Naive thymus-derived CD4-positive, alpha-beta T cell (primary cell): Measurements from ENCODE around the gene RECK. TPM values are rescaled to one million over a fixed set of nuclear protein-coding genes. Genes with fewer than 3 reads are reported as not detected.

Experiments used
- ATAC-seq: fragments of 150-1000 bp; cut with Tn5 transposase; 2 replicates; pipeline ENCODE4 v1.10.0; 2021; ENCODE audit warnings: mild to moderate bottlenecking, moderate library complexity
- CTCF ChIA-PET: fragments of 350-600 bp; sonication (Branson Sonifier 250); formaldehyde crosslinking; loops from one replicate; lab custom pipeline; 2021; ENCODE audit warnings: antibody characterized with exemption; lab: Charles Lee
- POLR2A ChIA-PET: fragments of 350-600 bp; sonication (Branson Sonifier 250); formaldehyde crosslinking; loops from one replicate; lab custom pipeline; 2021; ENCODE audit warnings: antibody characterized with exemption, inconsistent platforms; lab: Charles Lee
- DNase-seq, 9 donors: peaks; one replicate each; pipeline versions ENCODE4 v3.0.0 to v3.0.0-alpha.2; 2020 to 2022; ENCODE audit warnings: mixed read lengths in 1 of 9
- H3K27ac ChIP-seq: one replicate; pipeline ENCODE4 v1.7.0; 2013; ENCODE audit warnings: mild to moderate bottlenecking, low read depth, low read length, moderate library complexity
- H3K27me3 ChIP-seq, 2 donors: one replicate each; pipeline ENCODE4 v1.7.0; 2013; ENCODE audit warnings: low read length in 2 of 2, mild to moderate bottlenecking in 2 of 2, moderate library complexity in 2 of 2; ENCODE audit not compliant: control insufficient read depth in 2 of 2, insufficient read depth in 2 of 2
- H3K36me3 ChIP-seq, 3 experiments: 1 replicate in 2 of 3; 2 replicates in 1 of 3; pipeline ENCODE4 v1.7.0; 2013; ENCODE audit warnings: low read length in 3 of 3, mild to moderate bottlenecking in 3 of 3, moderate library complexity in 1 of 3; ENCODE audit not compliant: insufficient read depth in 3 of 3, control insufficient read depth in 2 of 3
- H3K4me1 ChIP-seq, 2 donors: one replicate each; pipeline ENCODE4 v1.7.0; 2013; ENCODE audit warnings: low read length in 2 of 2, mild to moderate bottlenecking in 2 of 2, moderate library complexity in 1 of 2; ENCODE audit not compliant: control insufficient read depth in 2 of 2, insufficient read depth in 2 of 2
- H3K4me3 ChIP-seq: 2 replicates; pipeline ENCODE4 v1.7.0; 2013; ENCODE audit warnings: mild to moderate bottlenecking, low read length
- H3K9me3 ChIP-seq, 3 experiments: 1 replicate in 2 of 3; 2 replicates in 1 of 3; pipeline ENCODE4 v1.7.0; 2013; ENCODE audit warnings: low read length in 3 of 3; ENCODE audit not compliant: control insufficient read depth in 2 of 3
- H3K27ac Mint-ChIP-seq, 9 donors: one replicate each; pipeline ENCODE4 v1.8.0; 2020 to 2022; ENCODE audit warnings: mixed read lengths in 9 of 9, mild to moderate bottlenecking in 8 of 9, moderate library complexity in 5 of 9, inconsistent platforms in 2 of 9
- H3K27me3 Mint-ChIP-seq, 5 donors: one replicate each; pipeline ENCODE4 v1.8.0; 2021 to 2022; ENCODE audit warnings: mixed read lengths in 5 of 5, mild to moderate bottlenecking in 1 of 5
- H3K36me3 Mint-ChIP-seq, 5 donors: one replicate each; pipeline ENCODE4 v1.8.0; 2020 to 2022; ENCODE audit warnings: mixed read lengths in 5 of 5, mild to moderate bottlenecking in 3 of 5, inconsistent platforms in 1 of 5
- H3K4me1 Mint-ChIP-seq, 7 donors: one replicate each; pipeline ENCODE4 v1.8.0; 2020 to 2022; ENCODE audit warnings: mixed read lengths in 7 of 7, mild to moderate bottlenecking in 3 of 7, inconsistent platforms in 1 of 7
- H3K4me3 Mint-ChIP-seq, 10 donors: one replicate each; pipeline ENCODE4 v1.8.0; 2020 to 2022; ENCODE audit warnings: mild to moderate bottlenecking in 10 of 10, mixed read lengths in 10 of 10, moderate library complexity in 6 of 10, inconsistent platforms in 2 of 10
- H3K9me3 Mint-ChIP-seq, 11 donors: one replicate each; pipeline ENCODE4 v1.8.0; 2020 to 2022; ENCODE audit warnings: mixed read lengths in 11 of 11, mild to moderate bottlenecking in 4 of 11, inconsistent platforms in 1 of 11, moderate library complexity in 1 of 11
- intact Hi-C, 2 donors: fragments of 100-400 bp; cut with micrococcal nuclease; formaldehyde crosslinking; loops; one replicate each; pipeline ENCODE4 v1.15.1; 2023
- polyA plus RNA-seq, 2 donors: library from polyadenylated mRNA; unstranded; fragments of 300-500 nt; fragmentation: Illumina TruSeq; gene quantifications; one replicate each; pipeline ENCODE4 v1.2.3, GENCODE V29; 2021
- total RNA-seq, 6 experiments: library from RNA in 5 of 6; stranded (reverse) in 5 of 6; gene quantifications; 1 replicate in 5 of 6; 2 replicates in 1 of 6; pipeline ENCODE4 v1.2.3 and lab custom pipeline; 2021 to 2026

Gene RECK
- total and polyA plus RNA-seq, 7 experiments from 2014 or later, result 7.4 to 26.2 (median 13.9) TPM

DNA sequence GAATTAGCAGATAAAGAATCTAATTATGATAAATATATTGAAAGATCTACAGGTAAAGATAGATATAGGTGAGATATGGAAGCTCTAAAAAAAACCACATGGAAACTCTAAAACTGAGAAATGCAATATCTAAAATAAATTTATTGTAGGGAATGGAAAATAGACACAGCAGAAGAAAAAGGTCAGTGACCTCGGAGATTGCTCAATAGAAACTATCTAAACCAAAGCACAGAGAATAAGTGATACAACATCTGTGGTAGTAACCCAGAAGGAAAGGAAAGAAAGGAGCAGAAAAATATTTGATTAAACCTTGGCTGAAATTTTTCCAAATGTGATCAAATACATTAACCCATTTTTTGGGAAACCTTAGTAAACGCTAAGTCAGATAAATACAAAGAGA is 56.7 kb downstream of the RECK start:
- Histone ChIP-seq H3K27me3 (no peaks in the 10 kb centered on the region), H3K4me1 (peaks cover 0 to 5% of the 10 kb centered on the region in 2 donors), H3K4me3 (no peak overlapping the region), H3K27ac (no peak overlapping the region), H3K9me3 (no peaks in the 10 kb centered on the region), H3K36me3 (no peaks in the 10 kb centered on the region)
- intact Hi-C loops, result loop anchor here in 1 of 2 donors (2.0 kb wide), 2 partner anchors 51 to 57 kb away; partner anchors contain the start of gene RECK
- Mint-ChIP-seq H3K36me3 (peaks cover 0 to 9% (median 3%) of the 10 kb centered on the region in 5 donors), H3K4me1 (peaks cover 15 to 21% (median 17%) of the 10 kb centered on the region in 7 donors), H3K27me3 (no peaks in the 10 kb centered on the region), H3K9me3 (peaks cover 0 to 6% (median 0%) of the 10 kb centered on the region in 11 donors), H3K4me3 (peak overlapping the region in 3 of 10 donors; percentile 45 to 80 (median 55)), H3K27ac (peak overlapping the region in 8 of 9 donors; percentile 17 to 93 (median 86))
- DNase-seq (no peak), ATAC-seq (no peak)
- POLR2A ChIA-PET, result no interaction called here
- CTCF ChIA-PET, result interaction anchor here (1.3 to 1.6 kb wide), 2 partner anchors 73 to 75 kb away, joined by 3 to 6 read pairs; no protein-coding TSS in a partner anchor

DNA sequence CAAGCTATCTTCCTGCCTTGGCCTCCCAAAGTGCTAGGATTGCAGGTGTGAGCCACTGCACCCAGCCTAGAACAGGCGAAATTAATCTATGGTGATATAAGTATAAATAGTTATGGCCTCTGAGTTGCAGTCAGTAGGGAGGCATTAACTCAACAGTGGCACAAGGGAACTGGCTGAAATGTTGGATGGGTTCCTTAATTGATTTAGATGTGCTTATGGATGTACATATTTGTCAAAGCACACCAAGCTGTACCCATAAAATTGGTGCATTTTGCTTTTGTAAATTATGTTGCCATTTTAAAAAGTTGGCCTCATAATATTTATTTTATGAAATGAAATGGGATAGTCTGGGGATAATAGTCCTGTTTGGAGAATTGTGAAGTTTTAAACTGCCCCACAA is 63.0 kb downstream of the RECK start:
- Mint-ChIP-seq H3K27me3 (no peaks in the 10 kb centered on the region), H3K4me3 (no peak overlapping the region), H3K27ac (peak overlapping the region in 2 of 9 donors; percentile 20 to 37), H3K4me1 (peaks cover 5 to 8% (median 8%) of the 10 kb centered on the region in 7 donors), H3K36me3 (peaks cover 0 to 1% (median 0%) of the 10 kb centered on the region in 5 donors), H3K9me3 (no peaks in the 10 kb centered on the region)
- DNase-seq, result no peak
- intact Hi-C loops, result loop anchor here in 1 of 2 donors (5.0 kb wide), 1 partner anchor 38 kb away; the partner anchor contains the start of gene GLIPR2
- Histone ChIP-seq H3K27ac (no peak overlapping the region), H3K27me3 (no peaks in the 10 kb centered on the region), H3K36me3 (no peaks in the 10 kb centered on the region), H3K4me3 (no peak overlapping the region), H3K4me1 (peaks cover 0 to 5% of the 10 kb centered on the region in 2 donors), H3K9me3 (no peaks in the 10 kb centered on the region)
- no peak for ATAC-seq
- CTCF ChIA-PET, result interaction anchor here (0.7 to 9.3 kb wide), 2 partner anchors 12 to 67 kb away, joined by 3 to 270 read pairs; partner anchors contain the start of gene CCIN
- POLR2A ChIA-PET, result no interaction called here

DNA sequence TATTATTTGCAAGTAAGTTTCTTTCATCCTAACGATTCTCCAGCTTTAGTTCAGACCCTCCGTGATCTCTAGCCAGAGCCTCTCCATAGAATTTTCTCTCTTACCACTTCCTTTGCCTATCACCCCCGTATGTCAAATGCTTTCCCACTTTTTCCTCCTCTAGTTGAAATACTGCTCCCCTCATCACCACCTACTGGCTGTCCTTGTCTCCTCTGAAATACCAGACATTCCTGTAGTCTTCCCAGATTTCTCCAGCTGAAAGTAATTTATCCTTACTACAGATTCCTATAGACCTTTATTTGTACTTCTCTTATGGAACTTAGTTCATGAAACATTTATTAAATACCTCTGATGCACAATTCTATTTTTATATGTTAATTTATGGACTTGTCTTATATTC is 63.8 kb downstream of the RECK start:
- intact Hi-C loops, result loop anchor here in 1 of 2 donors (5.0 kb wide), 1 partner anchor 37 kb away; the partner anchor contains the start of gene GLIPR2
- Mint-ChIP-seq H3K4me3 (no peak overlapping the region), H3K27ac (peak overlapping the region in 2 of 9 donors; percentile 20 to 45), H3K36me3 (peaks cover 0 to 4% (median 0%) of the 10 kb centered on the region in 5 donors), H3K4me1 (peaks cover 5 to 8% (median 8%) of the 10 kb centered on the region in 7 donors), H3K9me3 (no peaks in the 10 kb centered on the region), H3K27me3 (no peaks in the 10 kb centered on the region)
- no peak overlapping the region for H3K27ac ChIP-seq
- POLR2A ChIA-PET, result interaction anchor here (0.6 kb wide), 3 partner anchors 11 to 116 kb away, joined by 3 read pairs; no protein-coding TSS in a partner anchor
- H3K4me1 ChIP-seq, result peaks cover 0 to 5% of the 10 kb centered on the region in 2 donors
- no peaks in the 10 kb centered on the region for H3K27me3 ChIP-seq
- no peaks in the 10 kb centered on the region for H3K36me3 ChIP-seq
- no peaks in the 10 kb centered on the region for H3K9me3 ChIP-seq
- ATAC-seq (no peak), DNase-seq (no peak)
- H3K4me3 ChIP-seq, result no peak overlapping the region
- CTCF ChIA-PET, result interaction anchor here (0.7 to 9.3 kb wide), 6 partner anchors 9 to 67 kb away, joined by 3 to 270 read pairs (median 6); partner anchors contain the start of gene CCIN

DNA sequence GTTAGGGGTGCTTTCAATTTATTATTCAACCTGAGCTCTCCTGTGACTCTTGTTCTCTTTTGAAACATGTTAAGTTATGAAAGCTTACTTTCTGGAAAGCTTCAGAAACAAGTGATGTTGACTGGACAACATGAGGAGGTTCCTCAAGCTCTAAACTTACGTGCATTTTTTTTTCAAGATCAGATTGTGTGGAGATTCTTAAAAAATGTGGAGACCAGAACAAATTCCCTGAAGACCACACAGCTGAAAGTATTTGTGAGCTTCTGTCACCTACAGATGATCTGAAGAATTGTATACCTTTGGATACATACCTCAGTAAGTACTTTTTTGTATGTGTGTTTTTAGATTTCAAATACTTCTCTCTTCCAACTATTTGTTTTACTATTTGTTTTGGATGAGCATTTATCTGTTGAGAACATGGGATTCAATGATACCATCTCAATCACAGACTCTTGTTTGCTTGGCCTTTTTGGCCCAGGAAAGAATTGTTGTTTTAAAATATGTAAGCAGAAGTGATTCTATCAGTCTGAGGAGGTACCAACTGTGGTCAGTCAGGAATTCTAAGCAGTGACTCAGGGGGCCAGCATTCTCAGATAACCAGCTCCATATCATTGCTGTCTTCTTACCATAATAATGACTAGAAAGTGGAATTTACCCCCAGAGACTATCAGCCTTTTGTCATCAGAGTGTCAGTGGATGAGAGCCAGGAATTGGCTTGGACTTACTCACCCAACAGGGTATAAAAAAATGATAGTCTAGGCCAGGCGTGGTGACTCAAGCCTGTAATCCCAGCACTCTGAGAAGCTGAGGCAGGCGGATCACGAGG is 65.4 kb downstream of the RECK start:
- ChIA-PET POLR2A (interaction anchor here (1.4 to 1.7 kb wide), 3 partner anchors 61 to 88 kb away, joined by 4 to 6 read pairs (median 4); partner anchors contain the start of gene CLTA), CTCF (interaction anchor here (0.6 to 9.3 kb wide), 26 partner anchors 9 to 1991 kb away, joined by 3 to 270 read pairs (median 4); partner anchors contain the start of genes CCIN, CLTA and GLIPR2)
- ATAC-seq (no peak), DNase-seq (no peak)
- no peaks in the 10 kb centered on the region for H3K9me3 ChIP-seq
- Mint-ChIP-seq H3K36me3 (peaks cover 0 to 4% (median 0%) of the 10 kb centered on the region in 5 donors), H3K4me1 (peaks cover 5 to 8% (median 8%) of the 10 kb centered on the region in 7 donors), H3K27ac (no peak overlapping the region), H3K9me3 (no peaks in the 10 kb centered on the region), H3K4me3 (no peak overlapping the region), H3K27me3 (no peaks in the 10 kb centered on the region)
- no peak overlapping the region for H3K27ac ChIP-seq
- peaks cover 0 to 5% of the 10 kb centered on the region in 2 donors for H3K4me1 ChIP-seq
- H3K27me3 ChIP-seq, result no peaks in the 10 kb centered on the region
- H3K36me3 ChIP-seq, result no peaks in the 10 kb centered on the region
- H3K4me3 ChIP-seq, result no peak overlapping the region
- intact Hi-C loops, result loop anchor here in 1 of 2 donors (5.0 kb wide), 1 partner anchor 35 kb away; the partner anchor contains the start of gene GLIPR2

DNA sequence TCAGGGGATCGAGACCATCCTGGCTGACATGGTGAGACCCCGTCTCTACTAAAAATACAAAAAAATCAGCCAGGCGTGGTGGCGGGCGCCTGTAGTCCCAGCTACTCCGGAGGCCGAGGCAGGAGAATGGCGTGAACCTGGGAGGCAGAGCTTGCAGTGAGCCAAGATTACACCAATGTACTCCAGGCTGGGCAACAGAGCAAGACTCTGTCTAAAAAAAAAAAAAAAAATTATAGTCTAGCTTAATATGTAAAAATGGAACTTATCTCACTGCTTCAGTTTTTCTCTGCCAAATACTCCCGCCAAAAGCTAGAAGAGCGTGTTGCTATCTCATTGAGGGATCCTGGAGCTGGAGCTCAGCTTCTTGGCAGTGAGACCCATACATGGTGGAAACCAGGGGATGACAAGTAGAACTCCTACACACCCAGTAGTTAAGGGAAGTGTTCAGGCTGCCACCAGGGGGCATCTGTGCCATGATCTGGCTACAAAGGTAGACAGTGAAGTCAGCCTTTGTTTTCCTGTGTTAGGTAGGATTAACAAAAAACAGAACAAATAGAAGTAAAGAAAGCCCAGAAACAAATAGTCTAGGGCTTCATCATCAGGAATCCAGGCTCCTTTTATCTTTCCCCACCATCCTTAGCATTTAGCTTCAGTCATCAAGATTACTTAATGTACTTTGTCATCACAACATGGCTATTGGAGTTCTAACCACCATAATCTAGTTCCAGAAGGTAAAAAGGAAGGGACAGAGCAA is 66.2 kb downstream of the RECK start:
- Histone ChIP-seq H3K27me3 (no peaks in the 10 kb centered on the region), H3K9me3 (no peaks in the 10 kb centered on the region), H3K27ac (no peak overlapping the region), H3K4me3 (no peak overlapping the region), H3K36me3 (no peaks in the 10 kb centered on the region), H3K4me1 (peaks cover 0 to 5% of the 10 kb centered on the region in 2 donors)
- intact Hi-C loops, result loop anchor here (1.0 to 5.0 kb wide), 6 partner anchors 33 to 226 kb away; partner anchors contain the start of genes GLIPR2 (in 2 of the 2) and CLTA (in 1 of the 2)
- Mint-ChIP-seq H3K27ac (peak overlapping the region in 4 of 9 donors; percentile 12 to 76 (median 61)), H3K36me3 (peaks cover 0 to 7% (median 1%) of the 10 kb centered on the region in 5 donors), H3K4me3 (no peak overlapping the region), H3K4me1 (peaks cover 5 to 8% (median 8%) of the 10 kb centered on the region in 7 donors), H3K27me3 (no peaks in the 10 kb centered on the region), H3K9me3 (no peaks in the 10 kb centered on the region)
- POLR2A ChIA-PET, result interaction anchor here (0.6 to 1.7 kb wide), 4 partner anchors 48 to 88 kb away, joined by 4 to 6 read pairs (median 5); partner anchors contain the start of gene CLTA
- DNase-seq (peak; percentile 70 to 87 (median 82)), ATAC-seq (peak; percentile 100)
- CTCF ChIA-PET, result interaction anchor here (0.6 to 9.3 kb wide), 33 partner anchors 8 to 1991 kb away, joined by 3 to 270 read pairs (median 4); partner anchors contain the start of genes CCIN, CLTA and GLIPR2
